GM12878 (cell line): Measurements from ENCODE around the gene HMGXB3.

Experiments
- BMI1 ChIP-seq: fragments of 450-650 bp; IDR thresholded peaks from 2 replicates; pipeline ENCODE4 v1.6.1; 2016; ENCODE audit warnings: mild to moderate bottlenecking, moderate library complexity, borderline replicate concordance
- CEBPB ChIP-seq, 2 experiments: fragments of 150-350 bp in 1 of 2; IDR thresholded peaks; 2 replicates each; pipeline ENCODE4 v1.6.1; 2012 to 2014; ENCODE audit warnings: low read depth in 2 of 2, low read length in 2 of 2, borderline replicate concordance in 1 of 2, inconsistent platforms in 1 of 2
- GATAD2B ChIP-seq: fragments of 450-650 bp; conservative IDR thresholded peaks from 2 replicates; pipeline ENCODE4 v1.6.1; 2017; ENCODE audit warnings: low read depth, mild to moderate bottlenecking, moderate library complexity
- POLR2AphosphoS5 ChIP-seq: IDR thresholded peaks from 2 replicates; pipeline ENCODE4 v1.6.1; 2011; ENCODE audit warnings: mild to moderate bottlenecking, low read length, inconsistent platforms
- RFX5 ChIP-seq: IDR thresholded peaks from 2 replicates; pipeline ENCODE4 v1.6.1; 2011; ENCODE audit warnings: low read depth, low read length, improper control_type of control experiment

GRCh38 chr5:150046031-150046430 lies 45.5 kb downstream of the HMGXB3 start:
- no peak for TF ChIP-seq POLR2AphosphoS5
- no peak for TF ChIP-seq GATAD2B
- TF ChIP-seq RFX5, result no peak
- no peak for TF ChIP-seq CEBPB (IDR thresholded peaks at IDR 0.05; ENCODE audit: borderline replicate concordance in 1 of 2, low read depth in 2 of 2, low read length in 2 of 2)
- no peak for TF ChIP-seq BMI1
